Colonic mucosa (tissue), 4 donors: Measurements from ENCODE around the gene CAPRIN1. TPM values are rescaled to one million over a fixed set of nuclear protein-coding genes. Genes with fewer than 3 reads are reported as not detected.
"Not testable (repeated sequence)": the region's sequence is repeated elsewhere in the genome, so short reads cannot be mapped to it uniquely, and the experiment has no call there.

ENCODE experiments used
- DNase-seq: peaks from one replicate; pipeline ENCODE4 v3.0.0-alpha.2; 2020
- H3K27ac ChIP-seq: fragments of 200-600 bp; one replicate; pipeline ENCODE4 v1.8.0; 2021
- H3K27me3 ChIP-seq: fragments of 200-600 bp; one replicate; pipeline ENCODE4 v1.8.0; 2021
- H3K36me3 ChIP-seq: fragments of 200-600 bp; one replicate; pipeline ENCODE4 v1.8.0; 2021
- H3K4me1 ChIP-seq: fragments of 200-600 bp; one replicate; pipeline ENCODE4 v1.8.0; 2021; ENCODE audit warnings: mild to moderate bottlenecking
- H3K4me3 ChIP-seq: fragments of 200-600 bp; one replicate; pipeline ENCODE4 v1.8.0; 2021
- H3K9ac ChIP-seq, 2 donors: one replicate each; pipeline ENCODE4 v1.7.0; 2013; ENCODE audit warnings: control low read depth in 2 of 2, low read depth in 2 of 2, low read length in 2 of 2
- H3K9me3 ChIP-seq: fragments of 200-600 bp; one replicate; pipeline ENCODE4 v1.8.0; 2021
- CTCF ChIP-seq: fragments of 200-600 bp; IDR thresholded peaks from one replicate; pipeline ENCODE4 v1.8.0; 2022; ENCODE audit warnings: antibody characterized with exemption, mild to moderate bottlenecking
- intact Hi-C: fragments of 100-400 bp; cut with DNase I; formaldehyde crosslinking; loops from one replicate; pipeline ENCODE4 v1.14.1; 2022
- total RNA-seq, 2 donors: library from RNA; stranded (reverse); fragmentation: NEBNext Ultra II Directional in 1 of 2; extraction: Animal tissue kit (Norgen Biotek cat#: 25700) in 1 of 2; gene quantifications; one replicate each; pipeline ENCODE4 v1.2.1, GENCODE V29; 2021
- donor health status: healthy.
- donor health status: DM: no; HTN: no; CAD: no.
- donor health status: DM: no; HTN: no; CAD: no.

The CAPRIN1 gene
- total RNA-seq, 2 donors from 2014 or later = 182 to 274 TPM

DNA sequence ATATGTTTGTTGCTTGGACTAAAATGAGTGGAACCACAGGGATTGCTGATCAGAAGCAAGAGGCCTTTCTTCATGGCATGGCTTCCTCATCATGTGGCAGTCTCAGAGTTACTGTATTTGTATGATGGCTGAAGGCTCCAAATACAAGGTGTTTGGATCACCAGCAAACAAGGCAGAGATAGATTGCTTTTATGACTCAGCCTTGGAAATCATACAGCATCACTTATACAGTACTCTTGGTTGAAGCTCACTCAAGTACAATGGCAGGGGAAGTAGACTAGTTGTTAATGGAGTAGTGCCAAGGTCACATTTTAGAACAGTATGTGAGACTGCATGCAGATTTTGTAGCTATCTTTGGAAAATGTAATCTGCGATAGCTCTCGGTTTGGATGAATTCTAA lies 16.6 kb downstream of the CAPRIN1 start:
- Histone ChIP-seq H3K9me3 (no peaks in the 10 kb centered on the region), H3K9ac (no peak overlapping the region), H3K27ac (no peak overlapping the region), H3K4me3 (no peak overlapping the region), H3K36me3 (peaks cover 8% of the 10 kb centered on the region), H3K4me1 (peaks cover 7% of the 10 kb centered on the region), H3K27me3 (no peaks in the 10 kb centered on the region)
- DNase-seq = no peak
- TF ChIP-seq CTCF = no peak
- intact Hi-C loops = no loop called here

DNA sequence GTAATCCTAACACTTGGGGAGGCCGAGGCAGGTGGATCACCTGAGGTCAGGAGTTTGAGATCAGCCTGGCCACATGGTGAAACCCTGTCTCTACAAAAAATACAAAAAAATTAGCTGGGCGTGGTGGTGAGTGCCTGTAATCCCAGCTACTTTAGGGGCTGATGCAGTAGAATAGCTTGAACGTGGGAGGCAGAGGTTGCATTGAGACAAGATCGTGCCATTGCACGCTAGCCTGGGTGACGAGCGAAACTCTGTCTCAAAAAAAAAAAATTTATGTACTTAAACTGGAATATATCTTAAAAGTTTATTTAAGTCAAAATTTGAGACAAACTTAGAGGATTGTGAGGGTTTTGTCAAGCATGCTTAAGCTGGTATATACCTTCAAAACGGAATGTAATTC lies 19.8 kb downstream of the CAPRIN1 start:
- DNase-seq, H3K9me3 ChIP-seq, H3K27ac ChIP-seq, H3K36me3 ChIP-seq, H3K27me3 ChIP-seq, H3K9ac ChIP-seq, H3K4me1 ChIP-seq, H3K4me3 ChIP-seq, intact Hi-C loops: not testable (repeated sequence)

DNA sequence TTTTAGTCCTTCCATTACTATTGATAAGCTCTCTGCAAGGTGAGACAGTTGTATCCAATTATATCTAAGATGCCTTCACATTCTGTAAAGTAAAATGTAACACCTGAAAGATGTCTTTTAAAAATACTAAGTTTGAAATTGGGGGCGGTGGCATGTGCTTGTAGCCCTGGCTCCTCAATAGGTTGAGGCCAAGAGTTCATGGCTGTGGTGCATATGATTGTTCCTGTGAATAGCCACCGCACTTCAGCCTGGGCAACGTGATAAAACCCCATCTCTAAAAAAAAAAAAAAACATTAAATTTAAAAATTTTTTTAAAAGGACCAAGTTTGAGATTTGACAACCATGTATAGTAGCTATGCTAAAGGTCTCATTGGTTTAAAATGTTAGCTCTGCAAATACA lies 20.5 kb downstream of the CAPRIN1 start:
- intact Hi-C loops = no loop called here
- TF ChIP-seq CTCF = no peak
- Histone ChIP-seq H3K36me3 (peaks cover 13% of the 10 kb centered on the region), H3K9me3 (no peaks in the 10 kb centered on the region), H3K4me3 (no peak overlapping the region), H3K9ac (no peak overlapping the region), H3K27ac (no peak overlapping the region), H3K27me3 (no peaks in the 10 kb centered on the region), H3K4me1 (peaks cover 7% of the 10 kb centered on the region)
- no peak for DNase-seq

DNA sequence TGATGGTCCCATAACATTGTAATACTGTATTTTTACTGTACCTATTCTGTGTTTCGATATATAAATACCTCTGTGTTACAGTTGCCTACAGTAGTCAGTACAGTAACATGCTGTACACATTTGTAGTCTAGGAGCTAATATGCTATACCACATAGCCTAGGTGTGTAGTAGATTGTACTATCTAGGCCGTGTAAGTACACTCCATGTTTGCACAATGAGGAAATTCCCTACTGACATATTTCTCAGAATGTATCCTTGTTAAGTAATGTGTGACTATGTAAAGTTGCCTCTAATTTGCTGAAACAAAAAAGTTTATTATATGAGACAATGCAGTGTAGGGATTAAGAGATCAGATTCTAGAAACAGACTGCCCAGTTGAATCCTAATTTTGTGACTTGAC lies 21.3 kb downstream of the CAPRIN1 start:
- TF ChIP-seq CTCF = no peak
- no peaks in the 10 kb centered on the region for H3K27me3 ChIP-seq
- H3K36me3 ChIP-seq = peaks cover 13% of the 10 kb centered on the region
- no peak overlapping the region for H3K4me3 ChIP-seq
- peaks cover 6% of the 10 kb centered on the region for H3K4me1 ChIP-seq
- intact Hi-C loops = no loop called here
- H3K9ac ChIP-seq = no peak overlapping the region
- no peak overlapping the region for H3K27ac ChIP-seq
- no peaks in the 10 kb centered on the region for H3K9me3 ChIP-seq
- no peak for DNase-seq

GRCh38 chr11:34074391-34074790 lies 22.9 kb downstream of the CAPRIN1 start:
- Histone ChIP-seq H3K9ac (no peak overlapping the region), H3K9me3 (no peaks in the 10 kb centered on the region), H3K27ac (no peak overlapping the region), H3K36me3 (peaks cover 13% of the 10 kb centered on the region), H3K4me3 (no peak overlapping the region), H3K4me1 (no peaks in the 10 kb centered on the region), H3K27me3 (no peaks in the 10 kb centered on the region)
- peak; percentile 29 for DNase-seq
- TF ChIP-seq CTCF = no peak
- intact Hi-C loops = no loop called here

DNA sequence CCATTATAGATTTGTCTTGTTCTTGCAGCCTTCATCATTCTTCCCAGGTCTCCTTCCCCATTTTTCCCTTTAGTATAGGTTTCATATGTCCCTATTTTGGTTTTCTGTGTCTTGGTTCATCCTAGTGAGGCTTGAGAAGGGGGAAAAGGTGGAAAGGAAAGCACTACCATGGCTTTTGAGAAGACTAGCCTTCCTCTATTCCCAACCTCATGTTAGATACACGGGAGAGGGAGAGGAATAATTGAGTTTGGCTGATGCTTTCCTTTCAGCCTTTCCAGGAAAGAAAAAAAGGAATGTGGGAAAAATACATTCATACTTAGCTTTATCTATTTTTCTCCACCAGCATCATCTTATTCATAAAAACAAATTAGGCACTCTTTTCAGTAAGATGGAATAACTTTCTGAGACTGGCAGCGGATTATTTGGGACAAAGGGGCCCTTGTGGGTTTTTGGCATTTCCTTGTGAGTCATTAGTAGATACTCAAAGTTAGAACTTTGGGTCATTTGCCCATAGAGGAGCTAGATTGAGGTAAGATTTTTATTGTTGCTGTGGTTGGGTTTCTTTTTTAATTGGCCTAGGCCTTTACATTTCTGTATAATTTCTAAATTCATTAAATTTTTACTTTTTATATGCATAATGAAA lies 23.8 kb downstream of the CAPRIN1 start:
- TF ChIP-seq CTCF = no peak
- no peak for DNase-seq
- Histone ChIP-seq H3K36me3 (peaks cover 15% of the 10 kb centered on the region), H3K4me1 (no peaks in the 10 kb centered on the region), H3K4me3 (no peak overlapping the region), H3K9ac (no peak overlapping the region), H3K9me3 (no peaks in the 10 kb centered on the region), H3K27me3 (no peaks in the 10 kb centered on the region), H3K27ac (no peak overlapping the region)
- intact Hi-C loops = no loop called here
